Vagina (tissue), 2 donors: ENCODE results near the gene CLEC2L. TPM values are rescaled to one million over a fixed set of nuclear protein-coding genes. Genes with fewer than 3 reads are reported as not detected.

Experiments
- DNase-seq, 2 donors: peaks; one replicate each; pipeline ENCODE4 v3.0.0-alpha.2; 2017; ENCODE audit errors: extremely low spot score in 2 of 2
- H3K27ac ChIP-seq: fragments of 200-600 bp; sonication (generic); one replicate; pipeline ENCODE4 v1.5.1; 2019
- H3K27me3 ChIP-seq: fragments of 200-600 bp; sonication (generic); one replicate; pipeline ENCODE4 v1.5.1; 2019
- H3K36me3 ChIP-seq, 2 donors: fragments of 200-600 bp; sonication (generic); one replicate each; pipeline ENCODE4 v1.5.1; 2017 to 2019
- H3K4me1 ChIP-seq: fragments of 200-600 bp; sonication (generic); one replicate; pipeline ENCODE4 v1.5.1; 2019
- H3K4me3 ChIP-seq, 2 donors: fragments of 200-600 bp; sonication (generic); 1 replicate in 1 of 2; 2 replicates in 1 of 2; pipeline ENCODE4 v1.5.1; 2016 to 2019
- H3K9me3 ChIP-seq: fragments of 200-600 bp; sonication (generic); one replicate; pipeline ENCODE4 v1.5.1; 2019
- POLR2A ChIP-seq, 2 donors: fragments of 450-650 bp; IDR thresholded peaks; one replicate each; pipeline ENCODE4 v1.6.1; 2017; ENCODE audit warnings: antibody characterized with exemption in 2 of 2, mild to moderate bottlenecking in 2 of 2, moderate library complexity in 2 of 2
- POLR2AphosphoS5 ChIP-seq, 2 donors: sonication (generic); formaldehyde crosslinking; IDR thresholded peaks; one replicate each; pipeline ENCODE4 v1.9.0; 2017; ENCODE audit warnings: antibody characterized with exemption in 2 of 2, mild to moderate bottlenecking in 2 of 2, low read depth in 1 of 2; ENCODE audit not compliant: insufficient read depth in 1 of 2
- intact Hi-C: fragments of 100-400 bp; cut with DNase I; formaldehyde crosslinking; loops from one replicate; pipeline ENCODE4 v1.15.1; 2023
- total RNA-seq: library from RNA; depleted of rRNA; stranded (reverse); fragments of >200 nt; gene quantifications from one replicate; pipeline ENCODE4 v1.2.3, GENCODE V29; 2016
- TF ChIP-seq, protein P1 (sequence below), 3 experiments: fragments of 450-650 bp in 2 of 3; fragments of 200-600 bp in 1 of 3; sonication (generic) in 1 of 3; IDR thresholded peaks; one replicate each; pipeline ENCODE4 v1.5.1; 2017 to 2019; ENCODE audit warnings: antibody characterized with exemption in 3 of 3, mild to moderate bottlenecking in 2 of 3, moderate library complexity in 2 of 3

The CLEC2L gene
- total RNA-seq, 1 donor from 2014 or later: not detected

DNA sequence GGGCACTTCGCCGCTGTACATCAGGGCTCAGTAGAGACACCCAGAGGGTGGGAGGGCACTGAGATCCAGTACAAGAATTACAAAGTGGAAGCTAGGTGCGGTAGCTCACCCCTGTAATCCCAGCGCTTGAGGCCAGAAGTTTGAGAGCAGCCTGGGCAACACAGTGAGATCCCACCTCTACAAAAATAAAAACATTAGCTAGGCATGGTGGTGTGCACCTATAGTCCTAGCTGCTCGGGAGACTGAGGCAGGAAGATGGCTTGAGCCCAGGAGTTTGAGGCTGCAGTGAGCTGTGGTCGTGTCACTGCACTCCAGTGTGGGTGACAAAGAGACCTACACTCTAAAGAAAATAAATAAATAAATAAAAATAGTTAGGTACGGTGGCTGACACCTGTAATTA, 64.0 kb downstream of the CLEC2L start:
- no peaks in the 10 kb centered on the region for H3K27me3 ChIP-seq
- H3K9me3 ChIP-seq: no peaks in the 10 kb centered on the region
- peak in 1 of 2 donors; percentile 69 for DNase-seq
- no peaks in the 10 kb centered on the region for H3K4me1 ChIP-seq
- H3K27ac ChIP-seq: no peak overlapping the region
- no peak overlapping the region for H3K4me3 ChIP-seq
- H3K36me3 ChIP-seq: peaks cover 0 to 39% of the 10 kb centered on the region in 2 donors
- no peak for TF ChIP-seq POLR2A (IDR thresholded peaks at IDR 0.05)
- TF ChIP-seq, protein P1, sequence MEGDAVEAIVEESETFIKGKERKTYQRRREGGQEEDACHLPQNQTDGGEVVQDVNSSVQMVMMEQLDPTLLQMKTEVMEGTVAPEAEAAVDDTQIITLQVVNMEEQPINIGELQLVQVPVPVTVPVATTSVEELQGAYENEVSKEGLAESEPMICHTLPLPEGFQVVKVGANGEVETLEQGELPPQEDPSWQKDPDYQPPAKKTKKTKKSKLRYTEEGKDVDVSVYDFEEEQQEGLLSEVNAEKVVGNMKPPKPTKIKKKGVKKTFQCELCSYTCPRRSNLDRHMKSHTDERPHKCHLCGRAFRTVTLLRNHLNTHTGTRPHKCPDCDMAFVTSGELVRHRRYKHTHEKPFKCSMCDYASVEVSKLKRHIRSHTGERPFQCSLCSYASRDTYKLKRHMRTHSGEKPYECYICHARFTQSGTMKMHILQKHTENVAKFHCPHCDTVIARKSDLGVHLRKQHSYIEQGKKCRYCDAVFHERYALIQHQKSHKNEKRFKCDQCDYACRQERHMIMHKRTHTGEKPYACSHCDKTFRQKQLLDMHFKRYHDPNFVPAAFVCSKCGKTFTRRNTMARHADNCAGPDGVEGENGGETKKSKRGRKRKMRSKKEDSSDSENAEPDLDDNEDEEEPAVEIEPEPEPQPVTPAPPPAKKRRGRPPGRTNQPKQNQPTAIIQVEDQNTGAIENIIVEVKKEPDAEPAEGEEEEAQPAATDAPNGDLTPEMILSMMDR (IDR thresholded peaks at IDR 0.05): no peak
- no peak for TF ChIP-seq POLR2AphosphoS5 (IDR thresholded peaks at IDR 0.05; ENCODE audit: insufficient read depth in 1 of 2, low read depth in 1 of 2)
- intact Hi-C loops: no loop called here

DNA sequence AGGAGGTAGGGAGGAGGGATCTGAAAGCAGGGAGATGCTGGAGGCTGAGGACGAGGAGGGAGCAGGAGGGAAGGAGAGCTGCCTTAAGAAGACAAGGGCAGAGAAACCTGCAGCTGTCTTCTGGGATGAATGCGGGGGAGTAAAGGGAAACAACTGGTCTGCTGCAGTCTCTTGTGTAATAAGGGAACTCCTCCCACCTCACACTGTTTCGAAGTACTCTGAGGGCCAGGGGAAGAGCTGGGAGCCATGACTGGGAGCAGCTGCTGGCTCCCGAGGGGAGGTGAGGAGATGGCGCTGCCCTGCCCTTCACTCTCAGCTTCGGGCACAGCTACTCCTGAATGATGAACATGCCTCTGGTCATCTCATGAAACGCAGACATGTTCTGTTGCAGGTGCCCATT, 65.1 kb downstream of the CLEC2L start:
- no peak for TF ChIP-seq POLR2AphosphoS5 (IDR thresholded peaks at IDR 0.05; ENCODE audit: insufficient read depth in 1 of 2, low read depth in 1 of 2)
- TF ChIP-seq, protein P1 (IDR thresholded peaks at IDR 0.05): no peak
- no peak for TF ChIP-seq POLR2A (IDR thresholded peaks at IDR 0.05)
- Histone ChIP-seq H3K4me3 (no peak overlapping the region), H3K36me3 (peaks cover 0 to 37% of the 10 kb centered on the region in 2 donors), H3K9me3 (no peaks in the 10 kb centered on the region), H3K27me3 (no peaks in the 10 kb centered on the region), H3K4me1 (no peaks in the 10 kb centered on the region), H3K27ac (peak overlapping the region; percentile 12)
- peak in 1 of 2 donors; percentile 86 for DNase-seq
- intact Hi-C loops: no loop called here

DNA sequence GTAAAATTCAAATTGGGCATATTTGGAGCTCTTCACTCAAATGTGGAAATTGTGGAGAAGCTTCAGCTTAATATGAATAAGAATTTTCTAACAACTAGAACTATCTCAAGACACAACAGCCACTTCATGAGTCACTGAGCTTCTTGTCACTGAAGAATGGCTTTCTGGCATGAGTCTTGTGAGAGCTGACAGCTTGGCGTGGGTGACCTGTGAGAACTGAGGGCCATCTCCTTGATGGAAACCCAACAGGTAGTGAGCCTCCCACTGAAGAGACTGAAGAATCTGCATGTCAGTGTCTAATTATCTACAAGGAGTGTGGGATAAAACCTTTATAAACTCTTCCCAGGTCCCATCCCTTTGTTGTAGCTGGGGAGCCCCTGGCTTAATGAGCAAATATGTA, 66.0 kb downstream of the CLEC2L start:
- Histone ChIP-seq H3K9me3 (no peaks in the 10 kb centered on the region), H3K27me3 (no peaks in the 10 kb centered on the region), H3K4me1 (no peaks in the 10 kb centered on the region), H3K27ac (no peak overlapping the region), H3K4me3 (no peak overlapping the region), H3K36me3 (peaks cover 0 to 36% of the 10 kb centered on the region in 2 donors)
- intact Hi-C loops: no loop called here
- peak in 1 of 2 donors; percentile 44 for DNase-seq
- TF ChIP-seq, protein P1 (IDR thresholded peaks at IDR 0.05): no peak
- TF ChIP-seq POLR2A (IDR thresholded peaks at IDR 0.05) (no peak), POLR2AphosphoS5 (IDR thresholded peaks at IDR 0.05; ENCODE audit: insufficient read depth in 1 of 2, low read depth in 1 of 2) (no peak)

DNA sequence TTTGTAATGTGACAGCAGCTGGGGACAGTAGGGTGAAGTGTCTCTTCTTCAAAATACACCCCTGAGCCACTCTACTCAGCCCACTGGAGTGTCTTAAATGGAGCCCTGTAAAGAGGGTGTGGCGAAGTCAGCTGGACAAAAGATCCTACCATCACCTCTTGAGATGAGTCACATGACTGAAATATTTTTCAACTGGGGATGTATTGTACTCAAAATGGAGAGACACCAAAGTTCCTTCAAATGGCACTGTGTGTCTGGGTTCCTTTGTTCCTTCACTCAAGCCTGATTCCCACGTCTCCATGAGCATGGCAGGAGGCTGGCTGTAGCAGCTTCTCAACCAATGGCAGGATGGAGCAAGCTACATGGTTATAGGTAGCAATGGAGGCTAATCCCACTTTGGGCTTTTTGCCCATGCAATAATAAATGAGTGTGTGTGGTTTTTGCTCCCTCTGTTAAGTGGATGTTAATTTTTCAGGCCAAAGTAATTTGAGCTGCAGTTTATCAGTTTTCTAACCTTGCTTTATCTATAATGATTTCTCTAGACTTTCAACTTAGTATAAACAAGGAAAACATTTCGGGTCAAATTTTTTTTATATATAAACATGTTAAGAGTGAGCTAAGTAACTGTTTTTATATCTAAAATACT, 68.2 kb downstream of the CLEC2L start:
- Histone ChIP-seq H3K27ac (no peak overlapping the region), H3K36me3 (peaks cover 0 to 48% of the 10 kb centered on the region in 2 donors), H3K4me1 (no peaks in the 10 kb centered on the region), H3K27me3 (no peaks in the 10 kb centered on the region), H3K4me3 (no peak overlapping the region), H3K9me3 (no peaks in the 10 kb centered on the region)
- DNase-seq: peak in 1 of 2 donors; percentile 65
- no peak for TF ChIP-seq POLR2A (IDR thresholded peaks at IDR 0.05)
- intact Hi-C loops: no loop called here

DNA sequence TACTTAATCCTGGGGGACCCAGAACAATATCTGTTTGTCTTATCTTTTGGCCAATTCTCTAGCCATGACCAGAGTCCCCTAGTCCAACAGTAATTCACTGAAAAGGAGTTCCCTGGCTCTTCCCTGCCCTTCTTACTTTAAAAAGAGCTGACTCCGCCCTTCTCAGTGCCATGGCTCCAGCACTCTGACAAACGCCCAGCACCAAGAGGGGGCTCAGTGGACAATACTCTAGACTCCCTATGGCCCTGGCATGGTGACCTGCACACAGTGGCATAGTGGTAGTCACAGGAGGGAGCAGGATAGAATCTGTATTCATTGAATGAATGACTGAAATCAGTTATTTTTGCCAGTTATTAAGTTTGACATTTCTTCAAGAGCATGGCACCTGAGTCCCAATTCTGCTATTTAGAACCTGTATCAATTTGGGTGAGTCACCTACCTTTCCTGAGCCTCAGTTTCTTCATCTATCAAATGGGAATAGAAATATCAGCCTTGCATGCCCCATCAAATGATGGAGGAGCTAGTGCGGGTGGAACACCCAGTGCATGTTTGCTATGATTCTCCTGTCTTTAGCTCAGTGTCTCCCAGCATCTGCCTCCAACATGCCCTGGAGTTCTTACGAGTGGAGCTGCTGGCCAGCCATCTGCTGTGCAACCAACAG, 69.4 kb downstream of the CLEC2L start:
- TF ChIP-seq POLR2AphosphoS5 (IDR thresholded peaks at IDR 0.05; ENCODE audit: insufficient read depth in 1 of 2, low read depth in 1 of 2) (no peak), POLR2A (IDR thresholded peaks at IDR 0.05) (no peak)
- TF ChIP-seq, protein P1 (IDR thresholded peaks at IDR 0.05): no peak
- no peaks in the 10 kb centered on the region for H3K9me3 ChIP-seq
- no peak overlapping the region for H3K4me3 ChIP-seq
- H3K36me3 ChIP-seq: peaks cover 0 to 44% of the 10 kb centered on the region in 2 donors
- no peaks in the 10 kb centered on the region for H3K27me3 ChIP-seq
- H3K4me1 ChIP-seq: no peaks in the 10 kb centered on the region
- DNase-seq: peak in 1 of 2 donors; percentile 62
- no peak overlapping the region for H3K27ac ChIP-seq
- intact Hi-C loops: no loop called here
